SK-N-SH treated with all-trans-retinoic acid at 6 μM for 48 hours (cell line): ENCODE data around the gene NKD2.

Experiments used
- ARNTL ChIP-seq: fragments of 450-650 bp; formaldehyde crosslinking; IDR thresholded peaks from 2 replicates; pipeline ENCODE4 v1.5.0; 2020; ENCODE audit warnings: low read depth, mild to moderate bottlenecking, moderate library complexity, borderline replicate concordance
- ZC3H10 ChIP-seq: fragments of 250-450 bp; sonication (Bioruptor Pico); IDR thresholded peaks from 2 replicates; pipeline ENCODE4 v1.5.1; 2021; ENCODE audit warnings: mild to moderate bottlenecking, moderate library complexity
- ZFP30 ChIP-seq: fragments of 450-650 bp; formaldehyde crosslinking; IDR thresholded peaks from 2 replicates; pipeline ENCODE4 v1.5.0; 2022; ENCODE audit warnings: mild to moderate bottlenecking, moderate library complexity
- TF ChIP-seq, protein P1 (sequence below): fragments of 250-450 bp; sonication (Bioruptor Pico); IDR thresholded peaks from 2 replicates; pipeline ENCODE4 v1.8.0; 2020; ENCODE audit warnings: mild to moderate bottlenecking, moderate library complexity, borderline replicate concordance

- TF ChIP-seq ZFP30 (CRISPR knock-in tag) (no peak), ZC3H10 (CRISPR knock-in tag) (no peak), ARNTL (CRISPR knock-in tag) (no peak)
- TF ChIP-seq, protein P1, sequence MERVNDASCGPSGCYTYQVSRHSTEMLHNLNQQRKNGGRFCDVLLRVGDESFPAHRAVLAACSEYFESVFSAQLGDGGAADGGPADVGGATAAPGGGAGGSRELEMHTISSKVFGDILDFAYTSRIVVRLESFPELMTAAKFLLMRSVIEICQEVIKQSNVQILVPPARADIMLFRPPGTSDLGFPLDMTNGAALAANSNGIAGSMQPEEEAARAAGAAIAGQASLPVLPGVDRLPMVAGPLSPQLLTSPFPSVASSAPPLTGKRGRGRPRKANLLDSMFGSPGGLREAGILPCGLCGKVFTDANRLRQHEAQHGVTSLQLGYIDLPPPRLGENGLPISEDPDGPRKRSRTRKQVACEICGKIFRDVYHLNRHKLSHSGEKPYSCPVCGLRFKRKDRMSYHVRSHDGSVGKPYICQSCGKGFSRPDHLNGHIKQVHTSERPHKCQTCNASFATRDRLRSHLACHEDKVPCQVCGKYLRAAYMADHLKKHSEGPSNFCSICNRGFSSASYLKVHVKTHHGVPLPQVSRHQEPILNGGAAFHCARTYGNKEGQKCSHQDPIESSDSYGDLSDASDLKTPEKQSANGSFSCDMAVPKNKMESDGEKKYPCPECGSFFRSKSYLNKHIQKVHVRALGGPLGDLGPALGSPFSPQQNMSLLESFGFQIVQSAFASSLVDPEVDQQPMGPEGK (CRISPR knock-in tag): no peak
Measured at GRCh38 chr5:1085391-1085790, 76.8 kb downstream of the NKD2 start.
